OCI-LY1 (cell line): ENCODE results near the gene AADACL2.

Experiments
- CTCF ChIP-seq: fragments of 200-600 bp; sonication (generic), shearing (Covaris generic); IDR thresholded peaks from 2 replicates; pipeline ENCODE4 v1.5.1; 2017; ENCODE audit warnings: mild to moderate bottlenecking, antibody characterized with exemption, low read length, moderate library complexity, mixed read lengths
- EZH2 ChIP-seq: fragments of 200-600 bp; sonication (generic), shearing (Covaris generic); IDR thresholded peaks from 2 replicates; pipeline ENCODE4 v1.8.0; 2017; ENCODE audit warnings: borderline replicate concordance, mixed run types, mild to moderate bottlenecking, antibody characterized with exemption, low read length, moderate library complexity, mixed read lengths

- TF ChIP-seq CTCF = no peak
- no peak for TF ChIP-seq EZH2
Observed at GRCh38 chr3:151761581-151761980, 27.9 kb downstream of the AADACL2 start.
